Measurements from ENCODE around the gene PRDM4. TPM values are rescaled to one million over a fixed set of nuclear protein-coding genes. Genes with fewer than 3 reads are reported as not detected.

The PRDM4 gene
- 10 to 100 TPM in 3 of 4 donors, 1 to 10 TPM in 1; 5.6 to 31.9 (median 18.3) TPM for total RNA-seq

DNA sequence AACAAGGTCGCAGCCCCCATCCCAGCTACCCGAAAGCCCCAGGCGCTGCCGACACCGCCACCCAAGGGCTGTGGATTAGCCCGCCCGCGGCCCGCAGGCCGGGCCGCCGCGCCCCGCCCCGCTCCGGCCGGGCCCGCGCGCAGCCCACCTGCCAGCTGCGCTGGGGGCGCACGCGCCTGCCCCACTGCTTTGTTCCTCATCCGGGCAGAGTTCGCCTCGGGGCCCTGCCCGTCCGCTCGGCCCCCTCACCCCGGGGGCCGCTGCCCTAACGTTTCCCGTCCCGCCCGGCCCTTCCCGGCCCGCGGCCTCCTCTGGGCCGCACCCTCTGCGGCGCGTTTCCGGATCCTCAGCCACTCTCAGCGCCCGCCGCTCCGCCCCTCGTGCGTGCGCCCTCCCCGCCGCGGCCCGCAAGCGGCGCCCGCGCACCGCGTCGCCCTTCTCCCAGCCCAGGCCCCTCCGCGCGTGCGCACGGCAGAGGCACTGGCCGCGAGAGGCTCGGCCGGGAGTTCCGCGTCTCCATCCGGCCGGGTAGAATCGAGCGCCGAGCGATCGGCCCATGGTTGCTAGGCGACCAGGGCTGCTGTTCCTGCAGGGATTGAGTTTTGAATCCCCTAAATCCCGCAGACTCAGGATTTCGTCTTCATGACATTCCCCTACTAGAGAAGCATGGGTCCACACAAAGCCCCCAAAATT is at the start of gene PRDM4:
Gene PRDM4, minus strand, starts transcription at position 329 of the 693 bp plus-strand sequence. CDS start 622 bp downstream, outside the sequence.
- Histone ChIP-seq H3K4me3 (peak within 1 kb of the TSS; percentile 90 to 91), H3K4me1 (peaks cover 10 to 13% of the 10 kb centered on the region in 2 donors), H3K27ac (peak within 1 kb of the TSS; percentile 70 to 72), H3K36me3 (no peaks in the 10 kb centered on the region), H3K9me3 (no peaks in the 10 kb centered on the region), H3K27me3 (no peaks in the 10 kb centered on the region)
- TF ChIP-seq, protein P1, sequence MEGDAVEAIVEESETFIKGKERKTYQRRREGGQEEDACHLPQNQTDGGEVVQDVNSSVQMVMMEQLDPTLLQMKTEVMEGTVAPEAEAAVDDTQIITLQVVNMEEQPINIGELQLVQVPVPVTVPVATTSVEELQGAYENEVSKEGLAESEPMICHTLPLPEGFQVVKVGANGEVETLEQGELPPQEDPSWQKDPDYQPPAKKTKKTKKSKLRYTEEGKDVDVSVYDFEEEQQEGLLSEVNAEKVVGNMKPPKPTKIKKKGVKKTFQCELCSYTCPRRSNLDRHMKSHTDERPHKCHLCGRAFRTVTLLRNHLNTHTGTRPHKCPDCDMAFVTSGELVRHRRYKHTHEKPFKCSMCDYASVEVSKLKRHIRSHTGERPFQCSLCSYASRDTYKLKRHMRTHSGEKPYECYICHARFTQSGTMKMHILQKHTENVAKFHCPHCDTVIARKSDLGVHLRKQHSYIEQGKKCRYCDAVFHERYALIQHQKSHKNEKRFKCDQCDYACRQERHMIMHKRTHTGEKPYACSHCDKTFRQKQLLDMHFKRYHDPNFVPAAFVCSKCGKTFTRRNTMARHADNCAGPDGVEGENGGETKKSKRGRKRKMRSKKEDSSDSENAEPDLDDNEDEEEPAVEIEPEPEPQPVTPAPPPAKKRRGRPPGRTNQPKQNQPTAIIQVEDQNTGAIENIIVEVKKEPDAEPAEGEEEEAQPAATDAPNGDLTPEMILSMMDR (IDR thresholded peaks at IDR 0.05), result peak in 3 of 4 experiments; percentile 33 to 66 (median 64)
- TF ChIP-seq POLR2A (IDR thresholded peaks at IDR 0.05), result peak; percentile 88 to 96
- intact Hi-C loops (cut with DNase I; ENCODE audit: low total_unique reads), result no loop called here
- peak; percentile 91 to 93 for DNase-seq

- no peak overlapping the region for H3K27ac ChIP-seq
- no peak for DNase-seq
- no peak overlapping the region for H3K4me3 ChIP-seq
- no peaks in the 10 kb centered on the region for H3K27me3 ChIP-seq
- no peaks in the 10 kb centered on the region for H3K36me3 ChIP-seq
- TF ChIP-seq POLR2A (IDR thresholded peaks at IDR 0.05), result no peak
- intact Hi-C loops (cut with DNase I; ENCODE audit: low total_unique reads), result no loop called here
- H3K4me1 ChIP-seq, result no peaks in the 10 kb centered on the region
- no peaks in the 10 kb centered on the region for H3K9me3 ChIP-seq
Observed at GRCh38 chr12:107807471-107808150, 46.7 kb upstream of the PRDM4 start.

- Histone ChIP-seq H3K9me3 (no peaks in the 10 kb centered on the region), H3K4me1 (no peaks in the 10 kb centered on the region), H3K4me3 (no peak overlapping the region), H3K27ac (no peak overlapping the region), H3K36me3 (no peaks in the 10 kb centered on the region), H3K27me3 (no peaks in the 10 kb centered on the region)
- intact Hi-C loops (cut with DNase I; ENCODE audit: low total_unique reads), result no loop called here
- TF ChIP-seq, protein P1 (IDR thresholded peaks at IDR 0.05), result no peak
- TF ChIP-seq POLR2A (IDR thresholded peaks at IDR 0.05), result no peak
- DNase-seq, result no peak
Observed at GRCh38 chr12:107805488-107806180, 44.7 kb upstream of the PRDM4 start.

DNA sequence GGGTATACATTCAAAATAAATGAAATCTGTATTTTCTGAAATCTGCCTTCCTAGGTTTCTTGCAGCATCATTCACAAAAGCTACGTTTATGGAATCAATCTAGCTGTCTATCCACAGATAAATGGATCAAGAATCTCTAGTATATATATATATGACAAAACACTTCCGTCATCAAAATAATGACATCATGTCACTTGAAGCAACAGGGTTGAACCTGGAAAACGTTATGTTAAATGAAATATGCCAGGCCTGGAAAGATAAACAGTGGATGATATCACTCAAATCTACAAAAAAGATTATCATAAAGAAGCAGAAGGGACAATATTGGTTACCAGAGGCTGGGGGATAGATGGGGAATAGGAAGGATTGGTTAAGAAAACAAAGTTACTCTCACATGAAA is 42.2 kb upstream of the PRDM4 start:
- no peak for DNase-seq
- TF ChIP-seq, protein P1 (IDR thresholded peaks at IDR 0.05), result no peak
- no peak for TF ChIP-seq POLR2A (IDR thresholded peaks at IDR 0.05)
- H3K4me1 ChIP-seq, result no peaks in the 10 kb centered on the region
- no peak overlapping the region for H3K27ac ChIP-seq
- H3K4me3 ChIP-seq, result no peak overlapping the region
- no peaks in the 10 kb centered on the region for H3K36me3 ChIP-seq
- H3K9me3 ChIP-seq, result no peaks in the 10 kb centered on the region
- no peaks in the 10 kb centered on the region for H3K27me3 ChIP-seq
- intact Hi-C loops (cut with DNase I; ENCODE audit: low total_unique reads), result no loop called here

DNA sequence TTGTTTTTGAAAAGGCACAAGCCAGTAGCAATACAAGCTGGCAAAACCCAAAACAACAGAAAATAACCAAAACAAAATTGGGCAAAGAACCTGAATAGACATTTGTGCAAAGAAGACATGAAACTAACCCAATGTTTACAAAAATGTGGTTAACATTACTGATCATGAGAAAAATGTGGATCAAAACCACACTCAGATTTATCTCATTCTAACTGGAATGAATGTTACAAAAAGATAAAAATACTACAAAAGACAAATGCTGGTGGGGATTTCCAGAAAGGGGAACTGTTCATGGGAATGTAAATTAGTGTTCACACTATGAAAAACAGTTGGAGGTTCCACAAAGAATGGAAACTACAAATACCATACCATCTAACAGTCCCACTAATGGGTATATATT is 40.2 kb upstream of the PRDM4 start:
- Histone ChIP-seq H3K4me3 (no peak overlapping the region), H3K36me3 (no peaks in the 10 kb centered on the region), H3K4me1 (no peaks in the 10 kb centered on the region), H3K27me3 (no peaks in the 10 kb centered on the region), H3K27ac (no peak overlapping the region), H3K9me3 (no peaks in the 10 kb centered on the region)
- TF ChIP-seq, protein P1 (IDR thresholded peaks at IDR 0.05), result no peak
- intact Hi-C loops (cut with DNase I; ENCODE audit: low total_unique reads), result no loop called here
- no peak for DNase-seq
